Naive B cell (primary cell): ENCODE data around the gene ESYT1. TPM values are rescaled to one million over a fixed set of nuclear protein-coding genes. Genes with fewer than 3 reads are reported as not detected.

Experiments used
- ATAC-seq, 2 donors: fragments of 150-1000 bp; cut with Tn5 transposase; 2 replicates each; pipeline ENCODE4 v1.10.0; 2021; ENCODE audit warnings: low read depth in 2 of 2, mild to moderate bottlenecking in 2 of 2, moderate library complexity in 2 of 2
- DNase-seq: peaks from one replicate; pipeline ENCODE4 v3.0.0; 2022
- H3K27ac Mint-ChIP-seq, 6 donors: one replicate each; pipeline ENCODE4 v1.8.0; 2020 to 2022; ENCODE audit warnings: mild to moderate bottlenecking in 6 of 6, mixed read lengths in 6 of 6, moderate library complexity in 5 of 6, inconsistent platforms in 2 of 6
- H3K27me3 Mint-ChIP-seq, 3 donors: one replicate each; pipeline ENCODE4 v1.8.0; 2021 to 2022; ENCODE audit warnings: mixed read lengths in 3 of 3, mild to moderate bottlenecking in 1 of 3
- H3K36me3 Mint-ChIP-seq, 2 donors: one replicate each; pipeline ENCODE4 v1.8.0; 2020 to 2022; ENCODE audit warnings: mixed read lengths in 2 of 2, inconsistent platforms in 1 of 2, mild to moderate bottlenecking in 1 of 2
- H3K4me1 Mint-ChIP-seq, 3 donors: one replicate each; pipeline ENCODE4 v1.8.0; 2020 to 2022; ENCODE audit warnings: mixed read lengths in 3 of 3, inconsistent platforms in 1 of 3, mild to moderate bottlenecking in 1 of 3, moderate library complexity in 1 of 3
- H3K4me3 Mint-ChIP-seq, 8 donors: one replicate each; pipeline ENCODE4 v1.8.0; 2020 to 2022; ENCODE audit warnings: mild to moderate bottlenecking in 8 of 8, mixed read lengths in 8 of 8, moderate library complexity in 8 of 8, inconsistent platforms in 2 of 8
- H3K9me3 Mint-ChIP-seq, 7 donors: one replicate each; pipeline ENCODE4 v1.8.0; 2020 to 2022; ENCODE audit warnings: mixed read lengths in 7 of 7, mild to moderate bottlenecking in 5 of 7, inconsistent platforms in 2 of 7, moderate library complexity in 1 of 7
- polyA plus RNA-seq, 6 donors: library from polyadenylated mRNA; unstranded; fragments of 300-500 nt; fragmentation: Illumina TruSeq; gene quantifications; one replicate each; pipeline ENCODE4 v1.2.3, GENCODE V29; 2021; ENCODE audit warnings: low read depth in 6 of 6

ESYT1 gene
- polyA plus RNA-seq, 6 donors from 2014 or later, result 145 to 293 (median 196) TPM

DNA sequence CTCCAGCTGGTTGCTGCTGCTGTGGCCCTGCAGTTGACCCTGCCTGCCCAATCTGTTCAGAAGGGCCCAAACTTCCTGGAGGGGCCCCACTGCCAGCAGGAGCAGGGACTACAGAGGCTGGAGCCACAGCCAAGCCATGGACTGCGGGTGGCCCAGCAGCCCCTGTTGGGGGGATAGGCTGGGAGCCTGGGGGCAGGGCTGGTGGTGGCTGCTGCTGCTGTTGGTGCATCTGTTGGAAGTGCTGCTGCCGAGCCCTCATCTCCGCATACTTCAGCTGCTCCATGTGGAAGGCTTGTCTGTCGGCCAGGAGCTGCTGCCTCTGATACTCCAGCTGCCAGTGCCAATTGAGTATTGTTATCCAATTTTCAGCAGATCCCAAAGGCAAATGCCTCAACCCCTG is 37.3 kb downstream of the ESYT1 start:
- H3K27me3 Mint-ChIP-seq, result no peaks in the 10 kb centered on the region
- ATAC-seq (no peak), DNase-seq (no peak)
- H3K27ac Mint-ChIP-seq, result peak overlapping the region in 2 of 6 donors; percentile 57 to 68
- H3K4me1 Mint-ChIP-seq, result peaks cover 11 to 12% (median 12%) of the 10 kb centered on the region in 3 donors
- peak overlapping the region in 1 of 8 donors; percentile 75 for H3K4me3 Mint-ChIP-seq
- no peaks in the 10 kb centered on the region for H3K9me3 Mint-ChIP-seq
- H3K36me3 Mint-ChIP-seq, result peaks cover 11 to 48% of the 10 kb centered on the region in 2 donors

DNA sequence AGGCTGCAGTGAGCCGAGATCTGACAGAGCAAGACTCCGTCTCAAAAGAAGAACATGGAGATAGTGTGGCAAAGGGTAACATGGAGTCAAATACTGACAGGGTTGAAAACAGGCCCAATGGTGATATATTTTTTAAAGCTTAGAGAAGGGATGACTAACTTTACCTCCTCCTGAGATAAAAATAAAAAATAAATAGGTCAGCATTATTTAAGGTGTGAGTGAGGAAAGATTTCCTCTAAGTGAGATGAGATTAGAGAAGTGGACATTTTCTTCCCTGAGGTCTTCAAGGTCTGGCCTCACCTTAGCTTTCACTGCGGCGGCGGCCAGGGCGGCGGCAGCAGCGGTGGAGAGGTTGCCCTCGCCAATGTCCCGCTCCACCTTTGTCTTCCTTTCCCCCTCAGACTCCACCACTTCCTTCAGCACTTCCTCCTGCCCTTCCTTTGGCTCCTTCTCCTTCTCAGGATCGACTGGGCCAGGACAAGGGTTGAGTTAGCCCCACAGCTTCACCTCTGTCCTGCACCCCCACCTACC is 41.2 kb downstream of the ESYT1 start:
- no peak for ATAC-seq
- Mint-ChIP-seq H3K4me1 (peaks cover 0 to 1% (median 0%) of the 10 kb centered on the region in 3 donors), H3K4me3 (no peak overlapping the region), H3K36me3 (peaks cover 11 to 29% of the 10 kb centered on the region in 2 donors), H3K27me3 (no peaks in the 10 kb centered on the region), H3K27ac (peak overlapping the region in 3 of 6 donors; percentile 42 to 84 (median 81)), H3K9me3 (no peaks in the 10 kb centered on the region)
- DNase-seq, result no peak

DNA sequence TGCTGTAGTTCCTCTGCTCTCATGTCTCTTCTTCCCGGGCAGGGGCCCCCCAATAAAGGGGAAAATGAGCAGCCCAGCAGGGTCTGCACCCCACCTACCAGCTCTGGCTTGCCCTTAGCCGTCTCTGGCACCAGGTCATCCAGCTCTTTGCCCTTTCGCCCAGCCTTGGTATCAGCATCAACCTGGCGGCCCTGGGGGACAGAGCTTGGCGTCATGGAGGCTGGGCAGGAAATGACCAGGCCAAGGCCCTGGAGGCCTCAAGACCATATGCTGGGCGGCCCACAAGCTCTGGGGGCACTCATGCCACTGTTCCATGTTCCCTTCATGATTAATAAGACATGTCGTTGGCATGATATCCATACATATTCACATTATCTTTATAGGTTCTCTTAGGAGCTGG is 44.8 kb downstream of the ESYT1 start:
- peak overlapping the region in 1 of 6 donors; percentile 38 for H3K27ac Mint-ChIP-seq
- peaks cover 0 to 7% (median 0%) of the 10 kb centered on the region in 3 donors for H3K4me1 Mint-ChIP-seq
- peaks cover 7 to 27% of the 10 kb centered on the region in 2 donors for H3K36me3 Mint-ChIP-seq
- no peaks in the 10 kb centered on the region for H3K27me3 Mint-ChIP-seq
- H3K4me3 Mint-ChIP-seq, result no peak overlapping the region
- DNase-seq, result no peak
- no peak for ATAC-seq
- no peaks in the 10 kb centered on the region for H3K9me3 Mint-ChIP-seq

DNA sequence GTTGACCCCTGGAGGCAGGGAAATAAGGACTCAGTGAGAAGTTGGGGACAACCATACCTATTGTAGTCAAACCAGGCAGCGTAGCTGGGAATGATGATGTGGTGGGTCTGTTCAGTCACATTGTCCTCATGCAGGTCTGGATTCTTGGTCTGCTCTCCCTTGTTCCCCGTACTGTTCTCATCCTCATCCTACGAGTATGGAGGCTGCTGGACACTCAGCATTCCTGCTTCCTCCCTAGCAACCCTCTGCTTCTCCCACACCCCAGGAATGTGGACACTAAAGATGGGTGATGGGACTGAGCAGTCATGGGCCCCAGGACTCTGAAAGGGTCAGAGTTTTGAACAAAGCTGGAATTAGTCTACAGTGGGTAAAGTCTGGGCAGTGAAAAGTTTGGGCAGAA is 50.3 kb downstream of the ESYT1 start:
- Mint-ChIP-seq H3K36me3 (peaks cover 19 to 20% of the 10 kb centered on the region in 2 donors), H3K27ac (peak overlapping the region in 3 of 6 donors; percentile 37 to 81 (median 60)), H3K9me3 (no peaks in the 10 kb centered on the region), H3K27me3 (no peaks in the 10 kb centered on the region), H3K4me1 (peaks cover 0 to 10% (median 0%) of the 10 kb centered on the region in 3 donors), H3K4me3 (no peak overlapping the region)
- ATAC-seq (no peak), DNase-seq (no peak)

DNA sequence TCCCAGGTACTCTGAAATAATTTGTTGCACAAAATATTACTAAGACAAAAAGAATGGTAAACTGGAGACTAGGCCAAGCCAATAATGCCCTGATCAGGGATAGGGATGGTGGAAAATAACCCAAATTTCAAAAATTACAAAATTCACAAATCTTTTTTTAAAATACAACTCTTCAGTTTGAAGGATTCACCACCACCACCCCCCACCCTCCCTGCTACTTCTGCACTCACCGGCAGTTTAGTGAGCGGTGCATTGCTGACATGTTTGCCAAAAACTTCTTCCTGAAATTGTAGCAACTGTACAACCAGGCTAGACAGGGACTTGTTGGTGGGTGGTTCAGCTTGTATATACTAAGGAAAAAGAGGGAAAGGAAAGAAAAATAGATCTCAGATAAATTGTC is 58.9 kb downstream of the ESYT1 start:
- H3K36me3 Mint-ChIP-seq, result peaks cover 0 to under 1% of the 10 kb centered on the region in 2 donors
- H3K27me3 Mint-ChIP-seq, result no peaks in the 10 kb centered on the region
- ATAC-seq (no peak), DNase-seq (no peak)
- peak overlapping the region in 3 of 8 donors; percentile 7 to 88 (median 35) for H3K4me3 Mint-ChIP-seq
- H3K27ac Mint-ChIP-seq, result peak overlapping the region in 3 of 6 donors; percentile 32 to 100 (median 88)
- H3K4me1 Mint-ChIP-seq, result peaks cover 30 to 39% (median 32%) of the 10 kb centered on the region in 3 donors
- no peaks in the 10 kb centered on the region for H3K9me3 Mint-ChIP-seq

DNA sequence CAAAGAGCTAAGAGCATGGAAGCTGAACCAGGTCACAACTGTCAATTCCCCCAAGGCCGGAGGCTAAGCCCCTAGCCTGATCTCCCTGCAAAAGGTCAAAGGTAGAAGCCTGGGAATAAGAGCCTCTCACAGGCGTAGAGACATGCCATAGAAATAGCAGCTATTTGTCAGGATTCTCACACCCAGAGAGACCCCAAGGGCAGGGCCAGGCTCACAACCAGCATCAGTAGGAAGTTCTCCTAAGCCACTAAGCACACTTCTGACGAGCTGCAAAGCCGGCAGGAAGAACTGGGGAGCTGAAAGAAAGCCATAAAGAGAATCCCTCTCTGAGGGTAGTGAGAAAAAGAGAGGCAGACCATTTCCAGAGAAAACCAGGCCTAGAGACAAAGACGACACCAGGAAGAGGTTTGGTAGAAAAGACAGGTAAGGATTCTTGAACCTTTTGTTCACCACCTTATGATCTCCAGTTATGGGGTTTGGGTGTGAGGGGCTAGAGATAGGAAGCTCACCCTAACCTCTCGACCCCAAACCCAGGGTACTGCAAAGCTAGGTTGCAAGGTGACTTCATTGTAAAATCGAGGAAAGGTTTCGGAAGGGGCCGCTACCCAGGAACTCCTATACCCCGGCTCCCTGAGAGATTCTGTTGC is 60.2 kb downstream of the ESYT1 start:
- H3K4me3 Mint-ChIP-seq, result peak overlapping the region; percentile 84 to 96 (median 92)
- no peak for ATAC-seq
- H3K27ac Mint-ChIP-seq, result peak overlapping the region; percentile 58 to 100 (median 88)
- H3K4me1 Mint-ChIP-seq, result peaks cover 38 to 47% (median 41%) of the 10 kb centered on the region in 3 donors
- no peaks in the 10 kb centered on the region for H3K27me3 Mint-ChIP-seq
- no peak for DNase-seq
- no peaks in the 10 kb centered on the region for H3K9me3 Mint-ChIP-seq
- H3K36me3 Mint-ChIP-seq, result no peaks in the 10 kb centered on the region

DNA sequence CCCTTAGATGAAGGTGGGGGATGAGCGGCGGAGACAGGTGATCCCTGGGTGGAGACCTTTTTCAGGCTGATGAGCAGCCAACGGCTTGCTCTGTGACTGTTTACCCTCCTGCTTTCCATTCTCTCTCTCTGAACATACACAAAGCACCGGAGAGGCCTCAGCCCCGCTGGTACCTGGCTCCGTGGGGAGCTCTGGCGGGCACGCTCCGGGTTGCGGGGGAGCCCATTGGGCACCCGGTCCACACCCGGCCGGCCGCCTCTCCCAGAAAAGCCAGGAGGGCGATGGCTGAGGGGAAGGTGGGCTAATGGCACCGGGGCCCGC is 60.7 kb downstream of the ESYT1 start:
- H3K27ac Mint-ChIP-seq, result peak overlapping the region in 5 of 6 donors; percentile 58 to 100 (median 92)
- DNase-seq, result peak; percentile 23

DNA sequence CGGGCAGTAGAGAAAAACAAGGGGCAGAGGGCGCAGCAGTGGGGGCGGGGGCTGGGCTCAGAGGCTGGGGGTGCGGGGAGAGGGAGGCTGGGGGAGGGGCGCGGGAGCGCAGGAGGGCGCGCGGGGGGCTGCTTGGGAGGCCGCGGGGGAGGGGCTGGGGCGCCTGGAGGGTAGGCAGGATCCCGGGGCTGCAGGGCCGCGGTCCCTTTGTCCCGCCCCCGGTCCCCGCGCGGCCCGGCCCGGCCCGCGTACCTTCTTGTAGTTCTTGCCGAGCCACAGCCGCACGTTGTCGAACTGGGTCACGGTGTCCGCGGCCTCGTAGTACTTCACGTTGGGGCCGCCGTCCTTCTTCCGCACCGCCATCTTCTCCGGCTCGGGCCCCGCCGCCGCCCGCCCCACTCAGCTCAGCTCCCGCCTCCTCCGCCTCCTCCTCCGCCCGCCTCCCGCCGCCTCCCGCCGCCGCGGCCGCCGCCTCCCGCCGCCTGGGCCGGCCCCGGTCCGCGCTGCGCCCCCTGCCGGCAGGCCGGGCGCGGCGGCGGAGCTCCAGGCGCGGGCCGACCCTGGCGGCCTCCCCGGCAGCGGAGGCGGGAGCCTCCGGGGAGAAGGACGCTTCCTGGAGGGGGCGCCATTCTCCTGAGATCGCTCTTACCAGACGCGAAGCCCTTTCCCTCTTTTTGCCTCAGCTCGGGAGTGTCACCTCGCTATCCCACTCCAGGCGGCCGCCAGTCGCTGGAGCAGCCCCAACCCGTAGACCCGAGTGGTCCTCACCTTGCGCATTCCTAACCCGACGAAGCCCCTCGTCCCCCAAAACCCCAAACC is 61.2 kb downstream of the ESYT1 start, which contains the start of gene SMARCC2:
TSS of gene SMARCC2 (minus strand) at position 385 of the 819 bp plus-strand sequence. CDS start at position 363, 22 bp downstream.
- no peaks in the 10 kb centered on the region for H3K27me3 Mint-ChIP-seq
- DNase-seq, result peak; percentile 84
- H3K4me1 Mint-ChIP-seq, result peaks cover 43 to 48% (median 44%) of the 10 kb centered on the region in 3 donors
- peak within 1 kb of the TSS; percentile 96 to 100 (median 98) for H3K27ac Mint-ChIP-seq
- no peaks in the 10 kb centered on the region for H3K36me3 Mint-ChIP-seq
- H3K4me3 Mint-ChIP-seq, result peak within 1 kb of the TSS; percentile 88 to 99 (median 95)
- no peaks in the 10 kb centered on the region for H3K9me3 Mint-ChIP-seq
- ATAC-seq, result peak; percentile 83 to 86

More for the DNA sequence above, 60.7 kb downstream of the ESYT1 start:
- Mint-ChIP-seq H3K27me3 (no peaks in the 10 kb centered on the region), H3K9me3 (no peaks in the 10 kb centered on the region), H3K4me3 (peak overlapping the region; percentile 84 to 96 (median 92)), H3K36me3 (no peaks in the 10 kb centered on the region), H3K4me1 (peaks cover 40 to 48% (median 44%) of the 10 kb centered on the region in 3 donors)
- no peak for ATAC-seq

DNA sequence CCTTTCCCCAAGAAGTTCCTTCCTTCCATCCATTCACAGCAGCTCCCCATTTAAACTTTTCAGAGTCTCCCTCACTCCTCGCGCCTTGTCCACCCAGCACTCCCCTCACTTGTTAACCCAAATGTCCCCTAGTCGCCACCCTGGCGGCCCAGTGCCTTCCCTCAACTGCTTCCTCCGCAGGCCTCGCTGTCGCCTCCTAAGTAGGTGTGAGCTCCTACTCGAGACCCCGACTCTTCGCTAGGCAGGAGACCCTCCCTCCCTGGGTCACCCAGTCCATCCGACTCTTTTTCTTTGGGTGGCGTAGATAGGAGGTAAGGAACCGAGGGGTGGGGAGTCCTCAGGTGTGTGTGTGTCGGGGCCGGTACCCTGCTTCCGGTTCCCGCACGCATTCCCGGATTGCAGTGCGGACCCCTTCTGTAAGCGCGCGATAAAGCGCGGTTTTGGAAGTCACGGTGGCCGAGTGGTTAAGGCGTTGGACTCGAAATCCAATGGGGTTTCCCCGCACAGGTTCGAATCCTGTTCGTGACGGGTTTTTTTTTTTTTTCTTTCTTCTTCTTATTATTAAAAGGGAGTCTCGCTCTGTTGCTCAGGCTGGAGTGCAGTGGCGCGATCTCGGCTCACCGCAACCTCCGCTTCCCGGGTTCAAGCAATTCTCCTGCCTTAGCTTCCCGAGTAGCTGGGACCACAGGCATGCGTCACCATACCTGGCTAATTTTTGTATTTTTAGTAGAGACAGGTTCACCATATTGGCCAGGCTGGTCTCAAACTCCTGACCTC is 62.0 kb downstream of the ESYT1 start:
- peak; percentile 37 to 38 for ATAC-seq
- Mint-ChIP-seq H3K4me3 (peak overlapping the region; percentile 88 to 99 (median 95)), H3K27ac (peak overlapping the region; percentile 96 to 100 (median 98)), H3K27me3 (no peaks in the 10 kb centered on the region), H3K4me1 (peaks cover 44 to 48% (median 46%) of the 10 kb centered on the region in 3 donors), H3K9me3 (no peaks in the 10 kb centered on the region), H3K36me3 (no peaks in the 10 kb centered on the region)
- DNase-seq, result peak; percentile 62

DNA sequence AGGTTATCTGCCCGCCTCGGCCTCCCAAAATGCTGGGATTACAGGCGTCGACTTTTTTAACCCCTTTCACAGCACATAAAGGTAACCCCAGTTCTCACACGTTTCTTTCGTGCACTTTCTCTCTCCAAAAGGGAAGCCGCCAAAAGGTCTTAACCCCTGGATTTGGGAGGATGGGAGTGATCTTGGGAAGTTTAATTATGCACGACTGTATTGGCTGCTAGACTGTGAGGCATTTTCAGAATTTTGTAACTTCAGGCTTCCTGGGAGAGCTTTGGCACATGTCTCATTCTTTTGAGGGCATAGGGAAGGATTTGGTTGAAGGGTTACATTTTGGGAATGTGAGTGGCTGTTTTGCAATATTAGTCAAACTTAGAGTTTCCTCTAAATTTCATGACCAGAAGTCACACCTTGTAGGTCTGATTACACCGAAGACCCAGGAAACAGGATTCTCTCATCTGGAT is 62.7 kb downstream of the ESYT1 start:
- H3K36me3 Mint-ChIP-seq, result no peaks in the 10 kb centered on the region
- no peaks in the 10 kb centered on the region for H3K27me3 Mint-ChIP-seq
- ATAC-seq, result no peak
- H3K4me3 Mint-ChIP-seq, result peak overlapping the region; percentile 88 to 99 (median 95)
- no peaks in the 10 kb centered on the region for H3K9me3 Mint-ChIP-seq
- no peak for DNase-seq
- H3K4me1 Mint-ChIP-seq, result peaks cover 44 to 48% (median 46%) of the 10 kb centered on the region in 3 donors
- peak overlapping the region; percentile 12 to 100 (median 98) for H3K27ac Mint-ChIP-seq

DNA sequence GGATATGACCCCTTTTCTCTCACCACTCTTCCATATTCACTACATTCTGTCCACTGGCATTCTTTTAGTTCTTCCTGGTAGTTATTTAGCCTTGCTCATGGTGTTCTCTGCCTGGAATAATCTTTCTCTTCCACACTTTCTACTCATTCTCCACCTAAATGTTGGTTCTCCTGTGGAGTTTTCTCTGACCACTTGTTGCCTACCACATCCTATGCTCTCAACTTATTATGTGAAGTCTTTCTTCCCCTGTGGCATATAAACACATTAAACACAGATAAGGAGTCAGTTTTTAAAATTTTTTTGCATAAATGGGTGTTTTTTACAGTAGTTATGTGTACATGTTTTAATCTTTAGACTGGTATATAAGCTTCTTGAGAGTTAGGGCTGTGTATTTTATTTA is 64.5 kb downstream of the ESYT1 start:
- no peak for DNase-seq
- H3K36me3 Mint-ChIP-seq, result no peaks in the 10 kb centered on the region
- no peaks in the 10 kb centered on the region for H3K27me3 Mint-ChIP-seq
- peak overlapping the region in 2 of 6 donors; percentile 17 to 87 for H3K27ac Mint-ChIP-seq
- peak overlapping the region in 2 of 8 donors; percentile 13 to 73 for H3K4me3 Mint-ChIP-seq
- no peaks in the 10 kb centered on the region for H3K9me3 Mint-ChIP-seq
- H3K4me1 Mint-ChIP-seq, result peaks cover 35 to 42% (median 40%) of the 10 kb centered on the region in 3 donors
- no peak for ATAC-seq

DNA sequence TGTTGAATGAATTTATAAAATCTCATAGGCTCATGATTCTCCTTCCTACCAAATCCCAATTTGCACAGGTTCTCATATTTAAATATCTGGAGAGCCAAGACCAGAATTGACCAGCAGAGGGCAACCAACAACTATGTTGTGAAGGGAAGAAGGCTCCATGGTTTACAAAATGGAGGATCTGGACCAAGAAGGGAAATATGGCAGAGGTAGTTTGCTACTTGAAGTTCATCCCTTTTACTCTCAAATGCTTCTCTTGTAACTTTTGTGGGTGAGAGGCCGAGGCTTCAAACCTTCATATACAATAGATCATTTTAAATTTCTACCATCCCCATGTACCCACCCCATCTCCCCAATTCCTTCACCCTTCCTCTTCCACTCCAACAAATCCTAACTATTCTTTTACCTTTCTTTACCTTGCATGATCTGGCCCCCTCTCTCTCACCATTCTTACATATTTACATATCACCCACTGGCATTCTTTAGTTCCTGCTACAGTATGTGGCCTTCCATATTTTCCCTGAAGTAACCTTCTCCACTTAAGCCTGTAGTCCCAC is 65.0 kb downstream of the ESYT1 start:
- Mint-ChIP-seq H3K27me3 (no peaks in the 10 kb centered on the region), H3K27ac (peak overlapping the region in 5 of 6 donors; percentile 22 to 94 (median 76)), H3K36me3 (no peaks in the 10 kb centered on the region), H3K4me3 (peak overlapping the region in 3 of 8 donors; percentile 9 to 73 (median 13)), H3K4me1 (peaks cover 29 to 40% (median 35%) of the 10 kb centered on the region in 3 donors), H3K9me3 (no peaks in the 10 kb centered on the region)
- ATAC-seq, result peak in 1 of 2 donors; percentile 20
- peak; percentile 74 for DNase-seq
